WTC11 (cell line): ENCODE measurements around the gene ARL6. TPM values are rescaled to one million over a fixed set of nuclear protein-coding genes. Genes with fewer than 3 reads are reported as not detected.

Experiments
- ATAC-seq: fragments of 200-7000 bp; cut with Tn5 transposase; 2 replicates; pipeline ENCODE4 v1.10.0; 2021; ENCODE audit warnings: mild to moderate bottlenecking, moderate library complexity
- CTCF ChIA-PET: fragments of 300-600 bp; sonication (Branson Sonifier 250); formaldehyde crosslinking; loops from one replicate; lab custom pipeline; 2021; ENCODE audit warnings: antibody characterized with exemption; lab: Charles Lee
- POLR2A ChIA-PET: fragments of 350-600 bp; sonication (Branson Sonifier 250); formaldehyde crosslinking; loops from one replicate; lab custom pipeline; 2021; ENCODE audit warnings: antibody characterized with exemption; lab: Charles Lee
- DNase-seq: peaks from one replicate; pipeline ENCODE4 v3.0.0; 2021; ENCODE audit warnings: low spot score
- H3K27ac Mint-ChIP-seq: 2 replicates; pipeline ENCODE4 v1.8.0; 2021; ENCODE audit warnings: mixed read lengths
- H3K27me3 Mint-ChIP-seq: 2 replicates; pipeline ENCODE4 v1.8.0; 2021; ENCODE audit warnings: low read depth, mild to moderate bottlenecking, moderate library complexity, mixed read lengths
- H3K36me3 Mint-ChIP-seq: 2 replicates; pipeline ENCODE4 v1.8.0; 2021; ENCODE audit warnings: mixed read lengths
- H3K4me1 Mint-ChIP-seq: 2 replicates; pipeline ENCODE4 v1.8.0; 2022; ENCODE audit warnings: mixed read lengths
- H3K4me3 Mint-ChIP-seq: 2 replicates; pipeline ENCODE4 v1.8.0; 2021; ENCODE audit warnings: mild to moderate bottlenecking, moderate library complexity, mixed read lengths
- H3K9me3 Mint-ChIP-seq: 2 replicates; pipeline ENCODE4 v1.8.0; 2021; ENCODE audit warnings: mixed read lengths
- AFF4 ChIP-seq: sonication (generic); formaldehyde crosslinking; IDR thresholded peaks from 2 replicates; pipeline ENCODE4 v1.8.1; 2023; ENCODE audit warnings: mild to moderate bottlenecking, missing genetic modification reagents, borderline replicate concordance
- ATF1 ChIP-seq: sonication (generic); formaldehyde crosslinking; IDR thresholded peaks from 2 replicates; pipeline ENCODE4 v1.8.1; 2023; ENCODE audit warnings: mild to moderate bottlenecking, moderate library complexity, missing genetic modification reagents
- CREB1 ChIP-seq: sonication (generic); formaldehyde crosslinking; IDR thresholded peaks from 2 replicates; pipeline ENCODE4 v1.8.0; 2023; ENCODE audit warnings: mild to moderate bottlenecking, missing genetic modification reagents
- CTCF ChIP-seq: fragments of 200-600 bp; IDR thresholded peaks from 2 replicates; pipeline ENCODE4 v1.8.0; 2022; ENCODE audit warnings: antibody characterized with exemption
- JAZF1 ChIP-seq: fragments of 250-450 bp; sonication (Bioruptor Pico); IDR thresholded peaks from 2 replicates; pipeline ENCODE4 v1.9.0; 2021; ENCODE audit warnings: moderate library complexity, mild to moderate bottlenecking, inconsistent platforms
- MAX ChIP-seq: sonication (generic); formaldehyde crosslinking; IDR thresholded peaks from 2 replicates; pipeline ENCODE4 v1.8.0; 2022; ENCODE audit warnings: mild to moderate bottlenecking, missing genetic modification reagents
- NFE2L1 ChIP-seq: sonication (generic); formaldehyde crosslinking; IDR thresholded peaks from 2 replicates; pipeline ENCODE4 v1.8.1; 2023; ENCODE audit warnings: missing genetic modification reagents
- OVOL2 ChIP-seq: fragments of 250-450 bp; sonication (Bioruptor Pico); IDR thresholded peaks from 2 replicates; pipeline ENCODE4 v1.9.0; 2021; ENCODE audit warnings: mild to moderate bottlenecking, borderline replicate concordance
- PRDM15 ChIP-seq: sonication (generic); formaldehyde crosslinking; IDR thresholded peaks from 2 replicates; pipeline ENCODE4 v1.8.0; 2022; ENCODE audit warnings: missing genetic modification reagents
- SMAD4 ChIP-seq: sonication (generic); formaldehyde crosslinking; IDR thresholded peaks from 2 replicates; pipeline ENCODE4 v1.8.0; 2022; ENCODE audit warnings: mild to moderate bottlenecking, missing genetic modification reagents
- ZNF138 ChIP-seq: sonication (generic); formaldehyde crosslinking; conservative IDR thresholded peaks from 2 replicates; pipeline ENCODE4 v1.8.1; 2022; ENCODE audit warnings: mild to moderate bottlenecking, moderate library complexity, missing genetic modification reagents
- ZNF396 ChIP-seq: fragments of 250-450 bp; sonication (Bioruptor Pico); IDR thresholded peaks from 2 replicates; pipeline ENCODE4 v1.8.0; 2021; ENCODE audit warnings: mild to moderate bottlenecking, moderate library complexity, borderline replicate concordance
- total RNA-seq: library from RNA; stranded (reverse); gene quantifications from 3 replicates; pipeline ENCODE4 v1.2.3, GENCODE V29; 2021
- TF ChIP-seq, protein P1 (sequence below): sonication (generic); formaldehyde crosslinking; IDR thresholded peaks from 2 replicates; pipeline ENCODE4 v1.8.1; 2022; ENCODE audit warnings: mild to moderate bottlenecking, moderate library complexity, missing genetic modification reagents
- TF ChIP-seq, protein P2 (sequence below): sonication (generic); formaldehyde crosslinking; IDR thresholded peaks from 2 replicates; pipeline ENCODE4 v1.8.0; 2023; ENCODE audit warnings: missing genetic modification reagents, mild to moderate bottlenecking, borderline replicate concordance

Gene ARL6
- total RNA-seq, 1 experiment from 2014 or later, result 6.8 TPM

GRCh38 chr3:97778152-97778551 lies 13.6 kb downstream of the ARL6 start:
- Mint-ChIP-seq H3K27ac (no peak overlapping the region; the same call in 1 of the 2 replicates), H3K9me3 (no peaks in the 10 kb centered on the region), H3K4me3 (no peak overlapping the region), H3K36me3 (peaks cover 13% of the 10 kb centered on the region), H3K4me1 (peaks cover 10% of the 10 kb centered on the region; the same call in 1 of the 2 replicates), H3K27me3 (no peaks in the 10 kb centered on the region)
- POLR2A ChIA-PET, result no interaction called here
- DNase-seq (no peak), ATAC-seq (no peak)
- TF ChIP-seq, protein P1, sequence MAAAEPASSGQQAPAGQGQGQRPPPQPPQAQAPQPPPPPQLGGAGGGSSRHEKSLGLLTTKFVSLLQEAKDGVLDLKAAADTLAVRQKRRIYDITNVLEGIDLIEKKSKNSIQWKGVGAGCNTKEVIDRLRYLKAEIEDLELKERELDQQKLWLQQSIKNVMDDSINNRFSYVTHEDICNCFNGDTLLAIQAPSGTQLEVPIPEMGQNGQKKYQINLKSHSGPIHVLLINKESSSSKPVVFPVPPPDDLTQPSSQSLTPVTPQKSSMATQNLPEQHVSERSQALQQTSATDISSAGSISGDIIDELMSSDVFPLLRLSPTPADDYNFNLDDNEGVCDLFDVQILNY (CRISPR knock-in tag), result no peak
- TF ChIP-seq SMAD4 (CRISPR knock-in tag), result no peak
- CTCF ChIA-PET, result no interaction called here

DNA sequence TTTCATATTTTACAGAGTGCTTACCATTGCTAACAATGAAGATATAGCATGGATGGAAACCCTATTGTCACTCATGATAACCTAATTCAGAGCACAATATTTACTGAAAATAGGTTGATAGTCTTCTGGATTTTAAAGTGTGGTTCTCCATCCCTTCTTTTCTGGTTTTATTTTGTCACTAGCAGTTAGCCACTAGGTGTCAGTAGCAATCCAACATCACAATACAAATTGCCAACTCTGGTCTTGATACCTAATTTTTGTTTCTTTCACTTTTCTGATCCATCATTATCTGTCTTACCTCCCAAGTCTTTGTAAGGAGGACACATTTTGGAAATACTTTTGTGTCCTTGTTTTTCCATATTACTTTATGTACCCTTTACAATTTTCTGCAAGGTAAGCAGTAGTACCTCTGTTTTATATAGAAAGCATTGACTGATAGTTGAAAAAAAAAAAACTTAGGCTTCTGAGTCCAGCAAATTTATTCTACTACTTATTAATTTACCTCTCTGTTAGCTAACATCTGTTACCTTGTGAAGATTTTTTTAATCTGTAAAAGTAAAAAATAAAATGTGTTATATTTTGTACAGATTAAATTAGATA lies 29.0 kb downstream of the ARL6 start:
- ATAC-seq, result no peak
- Mint-ChIP-seq H3K9me3 (no peaks in the 10 kb centered on the region), H3K4me3 (no peak overlapping the region), H3K27me3 (no peaks in the 10 kb centered on the region), H3K4me1 (peaks cover 9% of the 10 kb centered on the region), H3K36me3 (no peaks in the 10 kb centered on the region), H3K27ac (no peak overlapping the region)
- ChIA-PET CTCF (no interaction called here), POLR2A (no interaction called here)
- no peak for DNase-seq
- no peak for TF ChIP-seq ZNF396
- TF ChIP-seq CTCF, result peak; percentile 67
- TF ChIP-seq JAZF1, result no peak

- DNase-seq (no peak), ATAC-seq (no peak)
- ChIA-PET CTCF (interaction anchor here (1.8 kb wide), 1 partner anchor 227 kb away, joined by 7 read pairs; no protein-coding TSS in a partner anchor), POLR2A (no interaction called here)
- Mint-ChIP-seq H3K27ac (no peak overlapping the region), H3K4me1 (peaks cover 9% of the 10 kb centered on the region), H3K4me3 (no peak overlapping the region), H3K36me3 (peaks cover 1% of the 10 kb centered on the region), H3K27me3 (no peaks in the 10 kb centered on the region), H3K9me3 (no peaks in the 10 kb centered on the region)
- TF ChIP-seq ATF1 (CRISPR knock-in tag) (no peak), AFF4 (no peak), ZNF138 (CRISPR knock-in tag) (no peak), JAZF1 (no peak), NFE2L1 (CRISPR knock-in tag) (no peak), CREB1 (CRISPR knock-in tag) (no peak), MAX (CRISPR knock-in tag) (no peak)
Measured at GRCh38 chr3:97795951-97796350, 31.4 kb downstream of the ARL6 start.

GRCh38 chr3:97804471-97804870 lies 39.9 kb downstream of the ARL6 start:
- no peak overlapping the region for H3K27ac Mint-ChIP-seq
- no peak overlapping the region for H3K4me3 Mint-ChIP-seq
- ATAC-seq, result no peak
- no peak for DNase-seq
- H3K36me3 Mint-ChIP-seq, result peaks cover 8% of the 10 kb centered on the region
- H3K9me3 Mint-ChIP-seq, result 0 out of 2 replicates have a peak, but pooled peaks cover 4% of the 10 kb centered on the region
- ChIA-PET CTCF (no interaction called here), POLR2A (no interaction called here)
- H3K4me1 Mint-ChIP-seq, result no peaks in the 10 kb centered on the region
- no peaks in the 10 kb centered on the region for H3K27me3 Mint-ChIP-seq
- TF ChIP-seq PRDM15 (CRISPR knock-in tag), result no peak
- TF ChIP-seq, protein P2, sequence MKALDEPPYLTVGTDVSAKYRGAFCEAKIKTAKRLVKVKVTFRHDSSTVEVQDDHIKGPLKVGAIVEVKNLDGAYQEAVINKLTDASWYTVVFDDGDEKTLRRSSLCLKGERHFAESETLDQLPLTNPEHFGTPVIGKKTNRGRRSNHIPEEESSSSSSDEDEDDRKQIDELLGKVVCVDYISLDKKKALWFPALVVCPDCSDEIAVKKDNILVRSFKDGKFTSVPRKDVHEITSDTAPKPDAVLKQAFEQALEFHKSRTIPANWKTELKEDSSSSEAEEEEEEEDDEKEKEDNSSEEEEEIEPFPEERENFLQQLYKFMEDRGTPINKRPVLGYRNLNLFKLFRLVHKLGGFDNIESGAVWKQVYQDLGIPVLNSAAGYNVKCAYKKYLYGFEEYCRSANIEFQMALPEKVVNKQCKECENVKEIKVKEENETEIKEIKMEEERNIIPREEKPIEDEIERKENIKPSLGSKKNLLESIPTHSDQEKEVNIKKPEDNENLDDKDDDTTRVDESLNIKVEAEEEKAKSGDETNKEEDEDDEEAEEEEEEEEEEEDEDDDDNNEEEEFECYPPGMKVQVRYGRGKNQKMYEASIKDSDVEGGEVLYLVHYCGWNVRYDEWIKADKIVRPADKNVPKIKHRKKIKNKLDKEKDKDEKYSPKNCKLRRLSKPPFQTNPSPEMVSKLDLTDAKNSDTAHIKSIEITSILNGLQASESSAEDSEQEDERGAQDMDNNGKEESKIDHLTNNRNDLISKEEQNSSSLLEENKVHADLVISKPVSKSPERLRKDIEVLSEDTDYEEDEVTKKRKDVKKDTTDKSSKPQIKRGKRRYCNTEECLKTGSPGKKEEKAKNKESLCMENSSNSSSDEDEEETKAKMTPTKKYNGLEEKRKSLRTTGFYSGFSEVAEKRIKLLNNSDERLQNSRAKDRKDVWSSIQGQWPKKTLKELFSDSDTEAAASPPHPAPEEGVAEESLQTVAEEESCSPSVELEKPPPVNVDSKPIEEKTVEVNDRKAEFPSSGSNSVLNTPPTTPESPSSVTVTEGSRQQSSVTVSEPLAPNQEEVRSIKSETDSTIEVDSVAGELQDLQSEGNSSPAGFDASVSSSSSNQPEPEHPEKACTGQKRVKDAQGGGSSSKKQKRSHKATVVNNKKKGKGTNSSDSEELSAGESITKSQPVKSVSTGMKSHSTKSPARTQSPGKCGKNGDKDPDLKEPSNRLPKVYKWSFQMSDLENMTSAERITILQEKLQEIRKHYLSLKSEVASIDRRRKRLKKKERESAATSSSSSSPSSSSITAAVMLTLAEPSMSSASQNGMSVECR (CRISPR knock-in tag), result no peak
- no peak for TF ChIP-seq OVOL2 (CRISPR knock-in tag)
